SK-N-SH (cell line): ENCODE data around the gene DENND1A. TPM values are rescaled to one million over a fixed set of nuclear protein-coding genes. Genes with fewer than 3 reads are reported as not detected.

Source experiments
- CTCF ChIA-PET: fragments of 300-600, 350-600 bp; formaldehyde crosslinking; extraction: SDS; loops from one replicate; lab custom pipeline; 2021; lab: Yijun Ruan, JAX
- POLR2A ChIA-PET: fragments of 350-600 bp; sonication (Branson Sonifier 250); formaldehyde crosslinking; extraction: SDS; loops from one replicate; lab custom pipeline; 2020; ENCODE audit warnings: antibody characterized with exemption, inconsistent platforms; lab: Yijun Ruan, JAX
- DNase-seq: peaks from one replicate; pipeline ENCODE4 v3.0.0; 2012
- H2AFZ ChIP-seq: fragments of 200-600 bp; sonication (generic); 2 replicates; pipeline ENCODE4 v1.8.1; 2016; ENCODE audit warnings: antibody characterized with exemption, mild to moderate bottlenecking, low read depth
- H3F3A ChIP-seq: fragments of 200-600 bp; sonication (generic); replicated peaks from 2 replicates; pipeline ENCODE3; 2016; ENCODE audit warnings: antibody characterized with exemption, mild to moderate bottlenecking; ENCODE audit not compliant: insufficient read depth
- H3K27ac ChIP-seq, 2 experiments: fragments of 200-500 bp in 1 of 2; fragments of 200-600 bp in 1 of 2; sonication (Bioruptor generic) in 1 of 2; sonication (generic), shearing (Covaris generic) in 1 of 2; 2 replicates each; pipeline versions ENCODE4 v1.5.1 to v1.6.1; 2014 to 2016; ENCODE audit warnings: low read depth in 2 of 2, inconsistent platforms in 1 of 2, low read length in 1 of 2, mild to moderate bottlenecking in 1 of 2, mixed read lengths in 1 of 2
- H3K27me3 ChIP-seq: fragments of 200-600 bp; sonication (generic), shearing (Covaris generic); 2 replicates; pipeline ENCODE4 v1.6.1; 2016; ENCODE audit warnings: mixed run types; ENCODE audit not compliant: insufficient read depth
- H3K36me3 ChIP-seq, 2 experiments: fragments of 200-500 bp in 1 of 2; fragments of 200-600 bp in 1 of 2; sonication (Bioruptor generic) in 1 of 2; sonication (generic) in 1 of 2; replicated peaks in 1 of 2; 2 replicates each; pipeline versions ENCODE3 to v1.5.1; 2014 to 2016; ENCODE audit warnings: low read length in 1 of 2, mild to moderate bottlenecking in 1 of 2; ENCODE audit not compliant: insufficient read depth in 2 of 2, control insufficient read depth in 1 of 2
- H3K4me1 ChIP-seq, 2 experiments: fragments of 200-500 bp in 1 of 2; fragments of 200-600 bp in 1 of 2; sonication (Bioruptor generic) in 1 of 2; sonication (generic), shearing (Covaris generic) in 1 of 2; 2 replicates each; pipeline versions ENCODE4 v1.5.1 to v1.6.1; 2014 to 2016; ENCODE audit warnings: low read depth in 1 of 2, low read length in 1 of 2, mixed run types in 1 of 2; ENCODE audit not compliant: insufficient read depth in 2 of 2, control insufficient read depth in 1 of 2
- H3K4me2 ChIP-seq: fragments of 200-600 bp; sonication (generic), shearing (Covaris generic); 2 replicates; pipeline ENCODE4 v1.6.1; 2017; ENCODE audit warnings: mixed run types
- H3K4me3 ChIP-seq, 2 experiments: fragments of 200-500 bp in 1 of 2; fragments of 200-600 bp in 1 of 2; sonication (Bioruptor generic) in 1 of 2; sonication (generic), shearing (Covaris generic) in 1 of 2; 2 replicates each; pipeline versions ENCODE4 v1.5.1 to v1.8.1; 2014 to 2016; ENCODE audit warnings: low read depth in 2 of 2, inconsistent platforms in 1 of 2, low read length in 1 of 2, mild to moderate bottlenecking in 1 of 2, mixed read lengths in 1 of 2, moderate library complexity in 1 of 2
- H3K79me2 ChIP-seq: fragments of 200-600 bp; sonication (generic); 2 replicates; pipeline ENCODE4 v1.8.1; 2017; ENCODE audit warnings: mild to moderate bottlenecking; ENCODE audit not compliant: insufficient read depth
- H3K9ac ChIP-seq: fragments of 200-600 bp; sonication (generic); 2 replicates; pipeline ENCODE4 v1.6.1; 2017; ENCODE audit warnings: mixed run types
- H3K9me2 ChIP-seq: fragments of 200-600 bp; sonication (generic); 2 replicates; pipeline ENCODE4 v1.6.1; 2017; ENCODE audit warnings: mixed run types
- H3K9me3 ChIP-seq: fragments of 200-600 bp; sonication (generic); 2 replicates; pipeline ENCODE4 v1.6.1; 2017; ENCODE audit warnings: mixed run types, mild to moderate bottlenecking, moderate library complexity
- H4K20me1 ChIP-seq: fragments of 200-600 bp; sonication (generic); 2 replicates; pipeline ENCODE4 v1.6.1; 2017; ENCODE audit warnings: mild to moderate bottlenecking, mixed run types; ENCODE audit not compliant: insufficient read depth
- CHD2 ChIP-seq: fragments of 150-350 bp; IDR thresholded peaks from 2 replicates; pipeline ENCODE4 v1.6.1; 2018; ENCODE audit warnings: low read length; ENCODE audit not compliant: partially characterized antibody
- CTCF ChIP-seq: fragments of 200-600 bp; sonication (generic); IDR thresholded peaks from 2 replicates; pipeline ENCODE4 v1.6.1; 2017; ENCODE audit warnings: antibody characterized with exemption, mild to moderate bottlenecking, moderate library complexity
- ELF1 ChIP-seq: IDR thresholded peaks from 2 replicates; pipeline ENCODE4 v1.4.0; 2012
- EP300 ChIP-seq, 2 experiments: IDR thresholded peaks; 2 replicates each; pipeline versions ENCODE4 v1.4.0 to v1.6.1; 2012; ENCODE audit warnings: borderline replicate concordance in 1 of 2, low read depth in 1 of 2, low read length in 1 of 2
- FOSL2 ChIP-seq: IDR thresholded peaks from 2 replicates; pipeline ENCODE4 v1.4.0; 2012; ENCODE audit warnings: low read depth, mild to moderate bottlenecking, moderate library complexity, borderline replicate concordance
- GATA2 ChIP-seq: sonication (generic); formaldehyde crosslinking; IDR thresholded peaks from 2 replicates; pipeline ENCODE4 v1.5.0; 2020; ENCODE audit warnings: mild to moderate bottlenecking, missing genetic modification reagents
- JUND ChIP-seq: IDR thresholded peaks from 2 replicates; pipeline ENCODE4 v1.4.0; 2012
- MAX ChIP-seq: IDR thresholded peaks from 2 replicates; pipeline ENCODE4 v1.4.0; 2012; ENCODE audit warnings: low read depth
- MEF2A ChIP-seq: IDR thresholded peaks from 2 replicates; pipeline ENCODE4 v1.4.0; 2012; ENCODE audit warnings: low read depth, borderline replicate concordance
- MXI1 ChIP-seq: IDR thresholded peaks from 2 replicates; pipeline ENCODE4 v1.6.1; 2012; ENCODE audit warnings: mild to moderate bottlenecking, low read depth, low read length, improper control_type of control experiment
- NFIC ChIP-seq: IDR thresholded peaks from 2 replicates; pipeline ENCODE4 v1.4.0; 2012; ENCODE audit warnings: borderline replicate concordance
- NRF1 ChIP-seq: IDR thresholded peaks from 2 replicates; pipeline ENCODE4 v1.6.1; 2012; ENCODE audit warnings: low read depth, mild to moderate bottlenecking, low read length
- POLR2AphosphoS5 ChIP-seq: IDR thresholded peaks from 2 replicates; pipeline ENCODE4 v1.6.1; 2012; ENCODE audit warnings: low read depth, low read length
- RAD21 ChIP-seq: IDR thresholded peaks from 2 replicates; pipeline ENCODE4 v1.6.1; 2012; ENCODE audit warnings: mild to moderate bottlenecking, low read length
- RCOR1 ChIP-seq: fragments of 150-350 bp; IDR thresholded peaks from 2 replicates; pipeline ENCODE4 v1.6.1; 2017; ENCODE audit warnings: antibody characterized with exemption, low read length
- REST ChIP-seq: IDR thresholded peaks from 2 replicates; pipeline ENCODE4 v1.6.1; 2012; ENCODE audit warnings: mild to moderate bottlenecking, low read depth, low read length, moderate library complexity
- RFX5 ChIP-seq: IDR thresholded peaks from 2 replicates; pipeline ENCODE4 v1.6.1; 2012; ENCODE audit warnings: mild to moderate bottlenecking, improper control_type of control experiment, low read length
- RXRA ChIP-seq: IDR thresholded peaks from 2 replicates; pipeline ENCODE4 v1.4.0; 2012; ENCODE audit warnings: low read depth, mild to moderate bottlenecking, borderline replicate concordance
- SMC3 ChIP-seq: IDR thresholded peaks from 2 replicates; pipeline ENCODE4 v1.6.1; 2012; ENCODE audit warnings: low read depth, low read length, improper control_type of control experiment
- TCF12 ChIP-seq: IDR thresholded peaks from 2 replicates; pipeline ENCODE4 v1.4.0; 2012
- TEAD4 ChIP-seq: IDR thresholded peaks from 2 replicates; pipeline ENCODE4 v1.4.0; 2012; ENCODE audit warnings: mild to moderate bottlenecking, borderline replicate concordance; ENCODE audit not compliant: insufficient read depth
- USF1 ChIP-seq: IDR thresholded peaks from 2 replicates; pipeline ENCODE4 v1.4.0; 2012; ENCODE audit warnings: low read depth, borderline replicate concordance
- ZBTB33 ChIP-seq: IDR thresholded peaks from 2 replicates; pipeline ENCODE4 v1.4.0; 2012; ENCODE audit warnings: low read depth, borderline replicate concordance
- WGBS: methylation state at CpG from one replicate; pipeline ENCODE4 v1.1.6; 2017; ENCODE audit warnings: low lambda C conversion rate; 5-methylcytosine and 5-hydroxymethylcytosine counted together
- polyA plus RNA-seq, 3 experiments: library from polyadenylated mRNA; depleted of rRNA; stranded (reverse); fragments of >200 nt; gene quantifications; 2 replicates each; pipeline ENCODE4 v1.2.3, GENCODE V29; 2012

Gene DENND1A
- polyA plus RNA-seq, 1 of the 3 experiments (the other 2 are of a cell fraction) = 25.4 TPM

GRCh38 chr9:123657941-123658340 lies 272.0 kb downstream of the DENND1A start:
- Histone ChIP-seq H3F3A (no peaks in the 10 kb centered on the region), H3K79me2 (no peaks in the 10 kb centered on the region), H2AFZ (no peak overlapping the region), H3K27ac (no peak overlapping the region), H3K4me3 (no peak overlapping the region), H3K9me3 (0 out of 2 replicates have a peak, but pooled peaks cover 3% of the 10 kb centered on the region), H3K27me3 (no peaks in the 10 kb centered on the region), H3K4me2 (no peak overlapping the region), H3K9ac (no peak overlapping the region), H3K9me2 (no peaks in the 10 kb centered on the region), H3K4me1 (no peaks in the 10 kb centered on the region; a peak in 1 of 4 replicates), H4K20me1 (no peaks in the 10 kb centered on the region), H3K36me3 (peaks cover 0 to 12% of the 10 kb centered on the region in 2 experiments)
- 88% methylated on average over 4 of the region's 4 CpGs for WGBS
- CTCF ChIA-PET = no interaction called here
- no peak for DNase-seq
- POLR2A ChIA-PET = no interaction called here
- TF ChIP-seq CTCF (no peak), CHD2 (no peak), EP300 (IDR thresholded peaks at IDR 0.05; ENCODE audit: borderline replicate concordance in 1 of 2, low read depth in 1 of 2, low read length in 1 of 2) (no peak), SMC3 (no peak), RXRA (no peak), ELF1 (no peak), TEAD4 (no peak), REST (no peak), MAX (no peak), USF1 (no peak), POLR2AphosphoS5 (no peak)

GRCh38 chr9:123657099-123657498 lies 272.8 kb downstream of the DENND1A start:
- H3K9me2 ChIP-seq = no peaks in the 10 kb centered on the region
- ChIA-PET CTCF (no interaction called here), POLR2A (no interaction called here)
- H3K4me3 ChIP-seq = no peak overlapping the region
- H4K20me1 ChIP-seq = no peaks in the 10 kb centered on the region
- no peaks in the 10 kb centered on the region for H3K79me2 ChIP-seq
- no peaks in the 10 kb centered on the region for H3K27me3 ChIP-seq
- H2AFZ ChIP-seq = no peak overlapping the region
- H3K36me3 ChIP-seq = peaks cover 0 to 6% of the 10 kb centered on the region in 2 experiments
- no peaks in the 10 kb centered on the region for H3K9me3 ChIP-seq
- H3K4me2 ChIP-seq = no peak overlapping the region
- WGBS = 99% methylated on average over 7 of the region's 7 CpGs
- no peak for DNase-seq
- no peak overlapping the region for H3K27ac ChIP-seq
- no peaks in the 10 kb centered on the region for H3F3A ChIP-seq
- no peaks in the 10 kb centered on the region; a peak in 1 of 4 replicates for H3K4me1 ChIP-seq
- no peak overlapping the region for H3K9ac ChIP-seq
- no peak for TF ChIP-seq NFIC
- TF ChIP-seq GATA2 = no peak
- TF ChIP-seq MEF2A = no peak
- no peak for TF ChIP-seq CHD2
- no peak for TF ChIP-seq RAD21
- no peak for TF ChIP-seq JUND
- TF ChIP-seq RCOR1 = no peak
- TF ChIP-seq ZBTB33 = no peak
- no peak for TF ChIP-seq RFX5
- TF ChIP-seq NRF1 = no peak
- TF ChIP-seq TCF12 = no peak
- TF ChIP-seq FOSL2 = no peak
- TF ChIP-seq MXI1 = no peak
- no peak for TF ChIP-seq ELF1
